Neural crest cell (in vitro differentiated cells): ENCODE measurements around the gene MYRFL. TPM values are rescaled to one million over a fixed set of nuclear protein-coding genes. Genes with fewer than 3 reads are reported as not detected.
A peak's percentile ranks its signal among the peaks of the same experiment; 100 is the strongest.

ENCODE experiments used
- DNase-seq: peaks from one replicate; pipeline ENCODE4 v3.0.0; 2021; ENCODE audit warnings: low read depth, mixed read lengths, low spot score
- H3K27ac Mint-ChIP-seq: one replicate; pipeline ENCODE4 v1.8.0; 2021; ENCODE audit warnings: mild to moderate bottlenecking, mixed read lengths; ENCODE audit not compliant: unreplicated experiment
- H3K27me3 Mint-ChIP-seq: 2 replicates; pipeline ENCODE4 v1.8.0; 2021; ENCODE audit warnings: low read depth, mild to moderate bottlenecking, mixed read lengths
- H3K36me3 Mint-ChIP-seq: 2 replicates; pipeline ENCODE4 v1.8.0; 2021; ENCODE audit warnings: low read depth, mild to moderate bottlenecking, mixed read lengths
- H3K4me1 Mint-ChIP-seq: 2 replicates; pipeline ENCODE4 v1.8.0; 2021; ENCODE audit warnings: mixed read lengths
- H3K4me3 Mint-ChIP-seq: one replicate; pipeline ENCODE4 v1.8.0; 2021; ENCODE audit warnings: mild to moderate bottlenecking, mixed read lengths
- H3K9me3 Mint-ChIP-seq: 2 replicates; pipeline ENCODE4 v1.8.0; 2021; ENCODE audit warnings: mixed read lengths
- total RNA-seq: library from RNA; stranded (reverse); gene quantifications from 2 replicates; pipeline ENCODE4 v1.2.1, GENCODE V29; 2021
- TF ChIP-seq, protein P1 (sequence below): fragments of 200-600 bp; sonication (generic); conservative IDR thresholded peaks from 2 replicates; pipeline ENCODE4 v1.5.0; 2021; ENCODE audit warnings: antibody characterized with exemption, mild to moderate bottlenecking

MYRFL gene
- total RNA-seq, 1 donor from 2014 or later: 0.42 TPM

GRCh38 chr12:69904777-69905176 lies 79.8 kb downstream of the MYRFL start:
- no peak for DNase-seq
- Mint-ChIP-seq H3K27me3 (no peaks in the 10 kb centered on the region), H3K4me1 (peaks cover 17% of the 10 kb centered on the region), H3K36me3 (no peaks in the 10 kb centered on the region), H3K9me3 (peaks cover 7% of the 10 kb centered on the region), H3K4me3 (no peak overlapping the region), H3K27ac (no peak overlapping the region)
- TF ChIP-seq, protein P1, sequence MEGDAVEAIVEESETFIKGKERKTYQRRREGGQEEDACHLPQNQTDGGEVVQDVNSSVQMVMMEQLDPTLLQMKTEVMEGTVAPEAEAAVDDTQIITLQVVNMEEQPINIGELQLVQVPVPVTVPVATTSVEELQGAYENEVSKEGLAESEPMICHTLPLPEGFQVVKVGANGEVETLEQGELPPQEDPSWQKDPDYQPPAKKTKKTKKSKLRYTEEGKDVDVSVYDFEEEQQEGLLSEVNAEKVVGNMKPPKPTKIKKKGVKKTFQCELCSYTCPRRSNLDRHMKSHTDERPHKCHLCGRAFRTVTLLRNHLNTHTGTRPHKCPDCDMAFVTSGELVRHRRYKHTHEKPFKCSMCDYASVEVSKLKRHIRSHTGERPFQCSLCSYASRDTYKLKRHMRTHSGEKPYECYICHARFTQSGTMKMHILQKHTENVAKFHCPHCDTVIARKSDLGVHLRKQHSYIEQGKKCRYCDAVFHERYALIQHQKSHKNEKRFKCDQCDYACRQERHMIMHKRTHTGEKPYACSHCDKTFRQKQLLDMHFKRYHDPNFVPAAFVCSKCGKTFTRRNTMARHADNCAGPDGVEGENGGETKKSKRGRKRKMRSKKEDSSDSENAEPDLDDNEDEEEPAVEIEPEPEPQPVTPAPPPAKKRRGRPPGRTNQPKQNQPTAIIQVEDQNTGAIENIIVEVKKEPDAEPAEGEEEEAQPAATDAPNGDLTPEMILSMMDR: no peak

DNA sequence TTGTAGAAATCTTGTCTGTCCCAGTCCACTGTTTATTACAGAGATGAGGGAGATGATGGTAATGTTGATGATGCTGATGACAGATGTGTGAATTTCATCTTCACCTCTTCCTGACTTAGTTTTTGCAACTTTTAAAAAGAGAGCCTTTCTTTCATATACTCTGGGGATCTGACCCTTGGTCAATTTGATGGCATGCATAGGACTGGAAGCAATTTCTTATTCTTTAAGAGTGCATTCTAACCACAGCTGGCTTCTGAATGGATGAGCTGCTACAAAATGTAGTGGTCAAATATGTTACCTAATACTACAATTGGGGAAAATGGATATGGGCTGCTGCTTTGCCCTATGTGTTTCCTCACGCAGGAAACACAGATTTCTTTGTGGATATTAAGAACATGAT lies 80.8 kb downstream of the MYRFL start:
- no peak overlapping the region for H3K27ac Mint-ChIP-seq
- peaks cover 15% of the 10 kb centered on the region for H3K4me1 Mint-ChIP-seq
- TF ChIP-seq, protein P1: no peak
- H3K27me3 Mint-ChIP-seq: no peaks in the 10 kb centered on the region
- no peaks in the 10 kb centered on the region for H3K36me3 Mint-ChIP-seq
- H3K4me3 Mint-ChIP-seq: no peak overlapping the region
- H3K9me3 Mint-ChIP-seq: peaks cover 7% of the 10 kb centered on the region
- no peak for DNase-seq

GRCh38 chr12:69906411-69907216 lies 81.6 kb downstream of the MYRFL start:
- H3K9me3 Mint-ChIP-seq: peaks cover 9% of the 10 kb centered on the region
- no peaks in the 10 kb centered on the region for H3K27me3 Mint-ChIP-seq
- H3K4me3 Mint-ChIP-seq: no peak overlapping the region
- no peaks in the 10 kb centered on the region for H3K36me3 Mint-ChIP-seq
- TF ChIP-seq, protein P1: no peak
- H3K27ac Mint-ChIP-seq: no peak overlapping the region
- no peak for DNase-seq
- peaks cover 11% of the 10 kb centered on the region for H3K4me1 Mint-ChIP-seq

- no peak for DNase-seq
- Mint-ChIP-seq H3K4me1 (peaks cover 11% of the 10 kb centered on the region), H3K27ac (peak overlapping the region; percentile 48), H3K9me3 (peaks cover 13% of the 10 kb centered on the region), H3K4me3 (no peak overlapping the region), H3K36me3 (no peaks in the 10 kb centered on the region), H3K27me3 (no peaks in the 10 kb centered on the region)
- TF ChIP-seq, protein P1: no peak
Observed at GRCh38 chr12:69908203-69908602, 83.2 kb downstream of the MYRFL start.

DNA sequence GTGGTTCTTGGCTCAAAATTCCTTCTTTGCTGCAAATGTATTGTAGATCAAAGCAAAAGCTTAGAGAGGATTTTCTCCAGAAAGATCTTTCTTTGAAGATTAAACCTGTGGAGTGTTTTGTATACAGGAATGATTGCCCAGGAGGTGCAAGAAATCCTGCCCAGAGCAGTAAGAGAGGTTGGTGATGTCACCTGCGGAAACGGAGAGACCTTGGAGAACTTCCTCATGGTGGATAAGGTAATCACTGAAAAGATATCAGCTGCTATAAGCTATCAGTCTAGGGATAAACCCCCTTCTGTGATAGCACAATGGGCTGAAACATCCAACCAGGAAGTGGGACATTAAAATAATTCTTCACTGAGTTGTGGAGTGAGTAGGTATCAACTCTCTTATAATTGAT lies 85.7 kb downstream of the MYRFL start:
- peaks cover 2% of the 10 kb centered on the region for H3K36me3 Mint-ChIP-seq
- no peak overlapping the region for H3K4me3 Mint-ChIP-seq
- H3K9me3 Mint-ChIP-seq: peaks cover 17% of the 10 kb centered on the region

More for the DNA sequence above, 85.7 kb downstream of the MYRFL start:
- TF ChIP-seq, protein P1: no peak
- no peak for DNase-seq
- Mint-ChIP-seq H3K27ac (no peak overlapping the region), H3K4me1 (peaks cover 11% of the 10 kb centered on the region), H3K27me3 (no peaks in the 10 kb centered on the region)
